Measurements from ENCODE around the gene ORAI3. TPM values are rescaled to one million over a fixed set of nuclear protein-coding genes. Genes with fewer than 3 reads are reported as not detected.
A peak's percentile ranks its signal among the peaks of the same experiment; 100 is the strongest.

The ORAI3 gene
- total and polyA plus RNA-seq, 2 of the 13 experiments (the other 11 are each of a cell fraction or from before 2014, with no cell fraction given), result 11.4 to 32.0 TPM

DNA sequence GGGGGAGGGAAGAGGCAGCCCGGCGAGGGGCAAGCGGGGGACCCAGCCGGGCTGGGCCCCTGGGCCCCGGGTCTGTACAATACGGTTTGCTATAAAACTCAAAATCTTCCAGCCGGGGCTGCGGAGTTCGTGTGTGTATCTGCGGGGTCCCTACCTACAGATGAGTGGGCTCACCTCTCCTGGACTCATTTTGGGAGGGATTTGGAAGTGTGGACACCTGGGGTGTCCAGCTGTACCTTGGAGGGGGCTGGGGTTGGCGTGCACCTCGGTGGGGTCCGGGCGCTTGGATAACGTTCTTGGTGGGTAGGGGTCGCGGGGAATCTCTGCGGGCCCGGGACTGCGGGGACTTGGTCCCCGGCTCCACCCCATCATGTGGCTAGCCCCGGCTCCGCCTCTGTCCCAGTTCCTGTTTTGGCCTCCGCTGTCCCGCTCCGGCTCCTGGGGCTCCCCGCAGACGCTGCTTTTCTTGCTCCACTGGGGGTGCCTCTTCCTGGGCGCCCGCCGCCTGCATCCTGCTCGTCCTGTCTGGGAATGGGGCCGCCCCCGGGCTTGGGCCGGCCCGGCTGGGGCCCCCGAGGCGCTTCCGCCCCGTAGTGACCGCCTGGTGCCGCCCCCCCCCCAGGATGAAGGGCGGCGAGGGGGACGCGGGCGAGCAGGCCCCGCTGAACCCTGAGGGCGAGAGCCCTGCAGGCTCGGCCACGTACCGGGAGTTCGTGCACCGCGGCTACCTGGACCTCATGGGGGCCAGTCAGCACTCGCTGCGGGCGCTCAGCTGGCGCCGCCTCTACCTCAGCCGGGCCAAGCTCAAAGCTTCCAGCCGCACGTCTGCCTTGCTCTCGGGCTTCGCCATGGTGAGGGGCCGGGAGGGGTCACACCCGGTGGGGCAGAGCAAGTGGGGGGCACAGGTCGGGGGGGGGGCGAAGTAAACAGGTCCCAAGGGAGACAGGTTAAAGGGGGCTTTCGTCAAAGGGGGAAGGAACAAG, at the start of gene ORAI3 (continued):
- no peak for TF ChIP-seq GPBP1L1 (CRISPR knock-in tag; IDR thresholded peaks at IDR 0.05)
- TF ChIP-seq ZNF34 (CRISPR knock-in tag; IDR thresholded peaks at IDR 0.05; ENCODE audit: borderline replicate concordance), result no peak; the same call in 1 of the 2 replicates
- TF ChIP-seq ZNF678 (CRISPR knock-in tag; IDR thresholded peaks at IDR 0.05), result no peak
- TF ChIP-seq ZNF660 (CRISPR knock-in tag; IDR thresholded peaks at IDR 0.05; ENCODE audit: borderline replicate concordance, low read depth), result 0 out of 2 replicates have a peak, but pooled peaks have one; percentile 14
- no peak for TF ChIP-seq ZNF550 (CRISPR knock-in tag; IDR thresholded peaks at IDR 0.05; ENCODE audit: borderline replicate concordance)
- peak; percentile 81; the same call in 1 of the 2 replicates for TF ChIP-seq NFKB2 (CRISPR knock-in tag; IDR thresholded peaks at IDR 0.05; ENCODE audit: borderline replicate concordance)
- TF ChIP-seq CREB1 (IDR thresholded peaks at IDR 0.05), result no peak
- no peak for TF ChIP-seq CREB1 (CRISPR knock-in tag; IDR thresholded peaks at IDR 0.05)
- no peak for TF ChIP-seq ZNF10 (CRISPR knock-in tag; IDR thresholded peaks at IDR 0.05; ENCODE audit: borderline replicate concordance, low read depth)
- TF ChIP-seq TOE1 (CRISPR knock-in tag; IDR thresholded peaks at IDR 0.05), result no peak
- peak; percentile 78 for TF ChIP-seq PHF21A (CRISPR knock-in tag; IDR thresholded peaks at IDR 0.05)
- TF ChIP-seq ZFP36L2 (CRISPR knock-in tag; IDR thresholded peaks at IDR 0.05), result no peak
- peak; percentile 74 for TF ChIP-seq ZSCAN21 (CRISPR knock-in tag; IDR thresholded peaks at IDR 0.05; ENCODE audit: borderline replicate concordance)
- TF ChIP-seq ZMYM3 (CRISPR knock-in tag; IDR thresholded peaks at IDR 0.05), result no peak
- no peak for TF ChIP-seq SP5 (CRISPR knock-in tag; IDR thresholded peaks at IDR 0.05; ENCODE audit: borderline replicate concordance, low read depth)
- TF ChIP-seq ZC3H13 (CRISPR knock-in tag; IDR thresholded peaks at IDR 0.05), result no peak; the same call in none of the 2 replicates
- TF ChIP-seq SP4 (CRISPR knock-in tag; IDR thresholded peaks at IDR 0.05), result peak; percentile 51; the same call in 1 of the 2 replicates
- no peak for TF ChIP-seq TFAP4 (IDR thresholded peaks at IDR 0.05; ENCODE audit: borderline replicate concordance, low read depth)
- no peak for TF ChIP-seq ZSCAN9 (CRISPR knock-in tag; IDR thresholded peaks at IDR 0.05; ENCODE audit: borderline replicate concordance)
- 0 out of 2 replicates have a peak, but pooled peaks have one; percentile 27 for TF ChIP-seq ZNF547 (CRISPR knock-in tag; IDR thresholded peaks at IDR 0.05)
- TF ChIP-seq NAIF1 (CRISPR knock-in tag; IDR thresholded peaks at IDR 0.05; ENCODE audit: borderline replicate concordance), result no peak
- TF ChIP-seq, protein P1, sequence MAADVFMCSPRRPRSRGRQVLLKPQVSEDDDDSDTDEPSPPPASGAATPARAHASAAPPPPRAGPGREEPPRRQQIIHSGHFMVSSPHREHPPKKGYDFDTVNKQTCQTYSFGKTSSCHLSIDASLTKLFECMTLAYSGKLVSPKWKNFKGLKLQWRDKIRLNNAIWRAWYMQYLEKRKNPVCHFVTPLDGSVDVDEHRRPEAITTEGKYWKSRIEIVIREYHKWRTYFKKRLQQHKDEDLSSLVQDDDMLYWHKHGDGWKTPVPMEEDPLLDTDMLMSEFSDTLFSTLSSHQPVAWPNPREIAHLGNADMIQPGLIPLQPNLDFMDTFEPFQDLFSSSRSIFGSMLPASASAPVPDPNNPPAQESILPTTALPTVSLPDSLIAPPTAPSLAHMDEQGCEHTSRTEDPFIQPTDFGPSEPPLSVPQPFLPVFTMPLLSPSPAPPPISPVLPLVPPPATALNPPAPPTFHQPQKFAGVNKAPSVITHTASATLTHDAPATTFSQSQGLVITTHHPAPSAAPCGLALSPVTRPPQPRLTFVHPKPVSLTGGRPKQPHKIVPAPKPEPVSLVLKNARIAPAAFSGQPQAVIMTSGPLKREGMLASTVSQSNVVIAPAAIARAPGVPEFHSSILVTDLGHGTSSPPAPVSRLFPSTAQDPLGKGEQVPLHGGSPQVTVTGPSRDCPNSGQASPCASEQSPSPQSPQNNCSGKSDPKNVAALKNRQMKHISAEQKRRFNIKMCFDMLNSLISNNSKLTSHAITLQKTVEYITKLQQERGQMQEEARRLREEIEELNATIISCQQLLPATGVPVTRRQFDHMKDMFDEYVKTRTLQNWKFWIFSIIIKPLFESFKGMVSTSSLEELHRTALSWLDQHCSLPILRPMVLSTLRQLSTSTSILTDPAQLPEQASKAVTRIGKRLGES (CRISPR knock-in tag; IDR thresholded peaks at IDR 0.05; ENCODE audit: borderline replicate concordance), result peak; percentile 22
- TF ChIP-seq GFI1 (CRISPR knock-in tag; IDR thresholded peaks at IDR 0.05; ENCODE audit: borderline replicate concordance), result no peak
